Ishikawa (cell line): Measurements from ENCODE around the gene MAN1A2.

ENCODE experiments used
- CEBPB ChIP-seq: IDR thresholded peaks from 2 replicates; pipeline ENCODE4 v1.6.1; 2012
- CREB1 ChIP-seq: IDR thresholded peaks from 2 replicates; pipeline ENCODE4 v1.6.1; 2012; ENCODE audit warnings: low read depth
- EGR1 ChIP-seq: IDR thresholded peaks from 2 replicates; pipeline ENCODE4 v1.6.1; 2012
- EP300 ChIP-seq: IDR thresholded peaks from 2 replicates; pipeline ENCODE4 v1.6.1; 2012; ENCODE audit warnings: borderline replicate concordance
- MAX ChIP-seq: IDR thresholded peaks from 2 replicates; pipeline ENCODE4 v1.6.1; 2012
- RAD21 ChIP-seq: IDR thresholded peaks from 2 replicates; pipeline ENCODE4 v1.6.1; 2012; ENCODE audit warnings: low read depth
- REST ChIP-seq: IDR thresholded peaks from 2 replicates; pipeline ENCODE4 v1.6.1; 2012; ENCODE audit warnings: low read depth, mild to moderate bottlenecking
- TAF1 ChIP-seq: IDR thresholded peaks from 2 replicates; pipeline ENCODE4 v1.6.1; 2012; ENCODE audit warnings: low read depth, mild to moderate bottlenecking
- TCF12 ChIP-seq: IDR thresholded peaks from 2 replicates; pipeline ENCODE4 v1.6.1; 2012; ENCODE audit warnings: low read depth
- USF1 ChIP-seq: IDR thresholded peaks from 2 replicates; pipeline ENCODE4 v1.6.1; 2012
- YY1 ChIP-seq: IDR thresholded peaks from 2 replicates; pipeline ENCODE4 v1.6.1; 2012; ENCODE audit warnings: low read depth

- no peak for TF ChIP-seq TAF1
- no peak for TF ChIP-seq TCF12
- no peak for TF ChIP-seq CREB1
- no peak for TF ChIP-seq USF1
- TF ChIP-seq REST = no peak
- TF ChIP-seq EP300 = no peak
- no peak for TF ChIP-seq CEBPB
- no peak for TF ChIP-seq RAD21
- TF ChIP-seq YY1 = no peak
- TF ChIP-seq MAX = no peak
- no peak for TF ChIP-seq EGR1
These were observed 191.9 kb downstream of the MAN1A2 start for GRCh38 chr1:117559139-117559538.
